Measurements from ENCODE around the gene KRT82.

- TF ChIP-seq, protein P1, sequence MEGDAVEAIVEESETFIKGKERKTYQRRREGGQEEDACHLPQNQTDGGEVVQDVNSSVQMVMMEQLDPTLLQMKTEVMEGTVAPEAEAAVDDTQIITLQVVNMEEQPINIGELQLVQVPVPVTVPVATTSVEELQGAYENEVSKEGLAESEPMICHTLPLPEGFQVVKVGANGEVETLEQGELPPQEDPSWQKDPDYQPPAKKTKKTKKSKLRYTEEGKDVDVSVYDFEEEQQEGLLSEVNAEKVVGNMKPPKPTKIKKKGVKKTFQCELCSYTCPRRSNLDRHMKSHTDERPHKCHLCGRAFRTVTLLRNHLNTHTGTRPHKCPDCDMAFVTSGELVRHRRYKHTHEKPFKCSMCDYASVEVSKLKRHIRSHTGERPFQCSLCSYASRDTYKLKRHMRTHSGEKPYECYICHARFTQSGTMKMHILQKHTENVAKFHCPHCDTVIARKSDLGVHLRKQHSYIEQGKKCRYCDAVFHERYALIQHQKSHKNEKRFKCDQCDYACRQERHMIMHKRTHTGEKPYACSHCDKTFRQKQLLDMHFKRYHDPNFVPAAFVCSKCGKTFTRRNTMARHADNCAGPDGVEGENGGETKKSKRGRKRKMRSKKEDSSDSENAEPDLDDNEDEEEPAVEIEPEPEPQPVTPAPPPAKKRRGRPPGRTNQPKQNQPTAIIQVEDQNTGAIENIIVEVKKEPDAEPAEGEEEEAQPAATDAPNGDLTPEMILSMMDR (IDR thresholded peaks at IDR 0.05) = no peak
- no peak for TF ChIP-seq FOXM1 (IDR thresholded peaks at IDR 0.05; ENCODE audit: low read depth)
- TF ChIP-seq TEAD4 (IDR thresholded peaks at IDR 0.05; ENCODE audit: borderline replicate concordance, insufficient read depth) = no peak
- TF ChIP-seq, protein P2, sequence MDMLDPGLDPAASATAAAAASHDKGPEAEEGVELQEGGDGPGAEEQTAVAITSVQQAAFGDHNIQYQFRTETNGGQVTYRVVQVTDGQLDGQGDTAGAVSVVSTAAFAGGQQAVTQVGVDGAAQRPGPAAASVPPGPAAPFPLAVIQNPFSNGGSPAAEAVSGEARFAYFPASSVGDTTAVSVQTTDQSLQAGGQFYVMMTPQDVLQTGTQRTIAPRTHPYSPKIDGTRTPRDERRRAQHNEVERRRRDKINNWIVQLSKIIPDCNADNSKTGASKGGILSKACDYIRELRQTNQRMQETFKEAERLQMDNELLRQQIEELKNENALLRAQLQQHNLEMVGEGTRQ (IDR thresholded peaks at IDR 0.05; ENCODE audit: borderline replicate concordance, low read depth, low read length) = no peak
- no peak for TF ChIP-seq SMC3 (IDR thresholded peaks at IDR 0.05; ENCODE audit: low read depth, low read length)
These were observed 52.4 kb downstream of the KRT82 start for GRCh38 chr12:52353766-52354165.

All from SK-N-SH (cell line).